K562 (cell line): Measurements from ENCODE around the gene TRPC1. TPM values are rescaled to one million over a fixed set of nuclear protein-coding genes. Genes with fewer than 3 reads are reported as not detected.

ENCODE experiments used
- ATF1 ChIP-seq, 2 experiments: fragments of 450-650 bp in 1 of 2; IDR thresholded peaks; 2 replicates each; pipeline ENCODE4 v1.6.1; 2016; ENCODE audit warnings: missing compliant biosample characterization in 1 of 2, missing genetic modification characterization in 1 of 2
- CEBPB ChIP-seq: fragments of 450-650 bp; IDR thresholded peaks from 2 replicates; pipeline ENCODE4 v1.6.1; 2016; ENCODE audit warnings: missing genetic modification characterization, missing compliant biosample characterization
- CXXC5 ChIP-seq: fragments of 250-450 bp; sonication (Bioruptor Pico); IDR thresholded peaks from 2 replicates; pipeline ENCODE4 v1.8.0; 2022; ENCODE audit warnings: inconsistent platforms, mild to moderate bottlenecking, moderate library complexity
- DIDO1 ChIP-seq: fragments of 450-650 bp; IDR thresholded peaks from 2 replicates; pipeline ENCODE4 v1.6.1; 2016; ENCODE audit warnings: low read depth, missing biosample characterization, missing genetic modification characterization
- FOXK2 ChIP-seq, 2 experiments: fragments of 450-650 bp; IDR thresholded peaks in 1 of 2; conservative IDR thresholded peaks in 1 of 2; 2 replicates each; pipeline ENCODE4 v1.6.1; 2016; ENCODE audit warnings: low read depth in 2 of 2, mild to moderate bottlenecking in 1 of 2
- HDAC3 ChIP-seq: fragments of 450-650 bp; IDR thresholded peaks from 2 replicates; pipeline ENCODE4 v1.6.1; 2018; ENCODE audit warnings: borderline replicate concordance, mild to moderate bottlenecking, moderate library complexity; ENCODE audit not compliant: partially characterized antibody
- MAFG ChIP-seq: fragments of 450-650 bp; conservative IDR thresholded peaks from 2 replicates; pipeline ENCODE4 v1.6.1; 2016; ENCODE audit warnings: missing genetic modification characterization, missing compliant biosample characterization
- TBL1XR1 ChIP-seq, 2 experiments: IDR thresholded peaks; 2 replicates each; pipeline ENCODE4 v1.6.1; 2012; ENCODE audit warnings: improper control_type of control experiment in 2 of 2, low read length in 2 of 2, mild to moderate bottlenecking in 1 of 2
- THRB ChIP-seq: fragments of 450-650 bp; formaldehyde crosslinking; conservative IDR thresholded peaks from 2 replicates; pipeline ENCODE4 v1.4.0; 2022; ENCODE audit warnings: mild to moderate bottlenecking, missing genetic modification characterization
- UBTF ChIP-seq, 2 experiments: IDR thresholded peaks; 2 replicates each; pipeline ENCODE4 v1.6.1; 2012; ENCODE audit warnings: improper control_type of control experiment in 2 of 2, low read depth in 2 of 2, low read length in 2 of 2, borderline replicate concordance in 1 of 2
- ZFP91 ChIP-seq: sonication (generic); formaldehyde crosslinking; IDR thresholded peaks from 2 replicates; pipeline ENCODE4 v1.8.0; 2022; ENCODE audit warnings: mild to moderate bottlenecking, missing genetic modification reagents
- ZNF785 ChIP-seq: fragments of 250-450 bp; sonication (Bioruptor Pico); IDR thresholded peaks from 2 replicates; pipeline ENCODE4 v1.4.0; 2020; ENCODE audit warnings: mild to moderate bottlenecking
- polyA plus RNA-seq, 8 experiments: library from polyadenylated mRNA; depleted of rRNA in 4 of 8; stranded (reverse) in 5 of 8; unstranded in 3 of 8; fragments of >200 nt; fragmentation: Nextera tagmentation in 2 of 8; fragmentation: Illumina TruSeq in 1 of 8; extraction: Ambion mirVana in 2 of 8; extraction: Trizol in 1 of 8; gene quantifications; 2 replicates each; pipeline versions ENCODE4 v1.2.1 to v1.2.3, GENCODE V29; 2011 to 2014; ENCODE audit warnings: inconsistent platforms in 1 of 8, missing spikeins in 1 of 8
- total RNA-seq, 7 experiments: library from RNA; depleted of rRNA in 6 of 7; stranded (reverse); fragments of >200 nt in 6 of 7; fragmentation: Illumina TruSeq in 2 of 7; extraction: Trizol in 2 of 7; gene quantifications; 2 replicates each; pipeline versions ENCODE4 v1.2.1 to v1.2.3, GENCODE V29; 2011 to 2021; ENCODE audit warnings: low replicate concordance in 1 of 7

TRPC1 gene
- total and polyA plus RNA-seq, 9 of the 15 experiments (the other 6 are each of a cell fraction or from before 2014, with no cell fraction given): 1.4 to 6.5 (median 3.0) TPM

GRCh38 chr3:142850395-142851023, 126.7 kb downstream of the TRPC1 start (continued):
- peak; percentile 90 for TF ChIP-seq MAFG (tag)
- TF ChIP-seq ZFP91: no peak
- 0 out of 2 replicates have a peak, but pooled peaks have one; percentile 40 for TF ChIP-seq CXXC5 (CRISPR knock-in tag)
- TF ChIP-seq CEBPB (tag): peak; percentile 98
- 0 out of 2 replicates have a peak, but pooled peaks have one; percentile 47 for TF ChIP-seq DIDO1 (tag)
- no peak for TF ChIP-seq ATF1 (CRISPR knock-in tag; IDR thresholded peaks at IDR 0.05)
- TF ChIP-seq ATF1 (tag; IDR thresholded peaks at IDR 0.05): peak; percentile 11; the same call in 1 of the 2 replicates
- 0 out of 4 replicates have a peak, but pooled peaks of 1 of the 2 experiments have one; percentile 18 for TF ChIP-seq UBTF (IDR thresholded peaks at IDR 0.05; ENCODE audit: borderline replicate concordance in 1 of 2, low read depth in 2 of 2, low read length in 2 of 2)
- TF ChIP-seq ZNF785 (CRISPR knock-in tag): no peak
- peak in 1 of 2 experiments; percentile 94; a peak in 2 of 4 replicates for TF ChIP-seq TBL1XR1 (IDR thresholded peaks at IDR 0.05; ENCODE audit: low read length in 2 of 2)
- TF ChIP-seq THRB (CRISPR knock-in tag): no peak
- TF ChIP-seq HDAC3: peak; percentile 83
- peak; percentile 60 to 68; a peak in 3 of 4 replicates for TF ChIP-seq FOXK2 (conservative IDR thresholded peaks at IDR 0.05 in 1 of 2, IDR thresholded peaks at IDR 0.05 in 1 of 2; ENCODE audit: low read depth in 2 of 2)
